CD4-positive, CD25-positive, alpha-beta regulatory T cell (primary cell): ENCODE results near the gene SEPTIN7. TPM values are rescaled to one million over a fixed set of nuclear protein-coding genes. Genes with fewer than 3 reads are reported as not detected.
A peak's percentile ranks its signal among the peaks of the same experiment; 100 is the strongest.

Source experiments
- ATAC-seq, 2 donors: fragments of 150-1000 bp; cut with Tn5 transposase; one replicate each; pipeline ENCODE4 v1.10.0; 2021; ENCODE audit warnings: low read depth in 2 of 2, moderate number of reproducible peaks in 2 of 2, moderate library complexity in 1 of 2
- DNase-seq, 3 donors: peaks; one replicate each; pipeline versions ENCODE4 v3.0.0 to v3.0.0-alpha.2; 2012 to 2022; ENCODE audit warnings: mixed read lengths in 1 of 3
- H3K27ac ChIP-seq: one replicate; pipeline ENCODE4 v1.7.0; 2013; ENCODE audit warnings: mild to moderate bottlenecking, low read length; ENCODE audit not compliant: insufficient read depth, poor library complexity, severe bottlenecking
- H3K27me3 ChIP-seq: one replicate; pipeline ENCODE4 v1.7.0; 2013; ENCODE audit warnings: low read length; ENCODE audit not compliant: control insufficient read depth, insufficient read depth
- H3K36me3 ChIP-seq: one replicate; pipeline ENCODE4 v1.7.0; 2013; ENCODE audit warnings: mild to moderate bottlenecking, low read length, moderate library complexity; ENCODE audit not compliant: control insufficient read depth, insufficient read depth
- H3K4me1 ChIP-seq: 2 replicates; pipeline ENCODE4 v1.7.0; 2013; ENCODE audit warnings: mild to moderate bottlenecking, low read length; ENCODE audit not compliant: insufficient read depth, control insufficient read depth, poor library complexity, severe bottlenecking
- H3K4me3 ChIP-seq: one replicate; pipeline ENCODE4 v1.7.0; 2013; ENCODE audit warnings: low read depth, mild to moderate bottlenecking, low read length, moderate library complexity
- H3K9me3 ChIP-seq, 2 experiments: 1 replicate in 1 of 2; 2 replicates in 1 of 2; pipeline ENCODE4 v1.7.0; 2013; ENCODE audit warnings: low read length in 2 of 2, mild to moderate bottlenecking in 1 of 2, moderate library complexity in 1 of 2; ENCODE audit not compliant: control insufficient read depth in 2 of 2
- H3K27ac Mint-ChIP-seq, 3 donors: one replicate each; pipeline ENCODE4 v1.8.0; 2020 to 2022; ENCODE audit warnings: mild to moderate bottlenecking in 3 of 3, mixed read lengths in 3 of 3, moderate library complexity in 2 of 3
- H3K27me3 Mint-ChIP-seq: one replicate; pipeline ENCODE4 v1.8.0; 2022; ENCODE audit warnings: mild to moderate bottlenecking, mixed read lengths
- H3K36me3 Mint-ChIP-seq: one replicate; pipeline ENCODE4 v1.8.0; 2020; ENCODE audit warnings: mixed read lengths
- H3K4me1 Mint-ChIP-seq, 4 donors: one replicate each; pipeline ENCODE4 v1.8.0; 2020 to 2022; ENCODE audit warnings: mixed read lengths in 4 of 4, mild to moderate bottlenecking in 1 of 4
- H3K4me3 Mint-ChIP-seq, 4 donors: one replicate each; pipeline ENCODE4 v1.8.0; 2020 to 2022; ENCODE audit warnings: mild to moderate bottlenecking in 4 of 4, mixed read lengths in 4 of 4, moderate library complexity in 3 of 4
- H3K9me3 Mint-ChIP-seq, 7 donors: one replicate each; pipeline ENCODE4 v1.8.0; 2020 to 2022; ENCODE audit warnings: mixed read lengths in 7 of 7, mild to moderate bottlenecking in 3 of 7, moderate library complexity in 2 of 7
- polyA plus RNA-seq, 4 donors: library from polyadenylated mRNA; unstranded; fragments of 300-500 nt; fragmentation: Illumina TruSeq; gene quantifications; one replicate each; pipeline ENCODE4 v1.2.3, GENCODE V29; 2021
- total RNA-seq: library from RNA; stranded (reverse); gene quantifications from one replicate; pipeline ENCODE4 v1.2.3, GENCODE V29; 2022

Gene SEPTIN7
- total and polyA plus RNA-seq, 5 donors from 2014 or later, result 226 to 541 (median 448) TPM

GRCh38 chr7:35839860-35840854 lies 39.3 kb downstream of the SEPTIN7 start:
- no peak for DNase-seq

DNA sequence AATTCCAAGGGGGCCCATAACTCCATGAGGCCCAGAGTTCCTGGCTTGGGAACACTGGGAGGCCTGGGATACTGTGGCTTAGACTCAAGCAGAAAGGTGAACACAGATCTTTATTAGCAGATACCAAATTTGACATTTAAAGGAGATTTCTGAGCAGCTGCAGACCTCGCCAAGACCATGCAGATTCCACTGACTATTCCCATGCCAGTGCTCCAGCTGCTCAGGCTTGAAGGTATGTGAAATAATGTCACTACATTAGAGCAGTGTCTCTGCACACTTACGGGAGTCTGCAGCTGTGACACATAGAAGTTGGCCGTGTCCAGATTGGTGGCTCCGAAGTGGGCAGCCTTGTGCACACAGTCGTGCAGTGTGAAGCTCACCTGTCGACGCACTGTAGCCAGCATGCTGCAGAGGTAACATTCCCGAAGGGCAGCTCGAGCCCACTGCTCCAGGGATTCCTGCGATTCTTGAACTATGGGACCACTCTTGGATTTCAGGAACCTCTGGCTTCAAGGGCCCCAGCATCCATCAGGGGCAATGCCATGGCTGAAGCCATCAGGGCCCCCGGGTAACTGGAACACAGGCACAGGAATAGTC lies 46.1 kb downstream of the SEPTIN7 start:
- H3K4me1 Mint-ChIP-seq, result peaks cover 51 to 71% (median 56%) of the 10 kb centered on the region in 4 donors
- Histone ChIP-seq H3K4me3 (no peak overlapping the region), H3K27ac (no peak overlapping the region), H3K36me3 (peaks cover 40% of the 10 kb centered on the region), H3K27me3 (no peaks in the 10 kb centered on the region), H3K9me3 (no peaks in the 10 kb centered on the region), H3K4me1 (peaks cover 8% of the 10 kb centered on the region)
- H3K4me3 Mint-ChIP-seq, result no peak overlapping the region
- H3K9me3 Mint-ChIP-seq, result no peaks in the 10 kb centered on the region
- H3K27me3 Mint-ChIP-seq, result no peaks in the 10 kb centered on the region
- peaks cover 41% of the 10 kb centered on the region for H3K36me3 Mint-ChIP-seq
- DNase-seq (no peak), ATAC-seq (no peak)
- no peak overlapping the region for H3K27ac Mint-ChIP-seq

More at GRCh38 chr7:35839860-35840854, 39.3 kb downstream of the SEPTIN7 start:
- H3K27ac Mint-ChIP-seq, result no peak overlapping the region
- no peaks in the 10 kb centered on the region for H3K9me3 Mint-ChIP-seq
- no peak for ATAC-seq
- no peak overlapping the region for H3K4me3 ChIP-seq
- no peaks in the 10 kb centered on the region for H3K27me3 ChIP-seq
- H3K4me3 Mint-ChIP-seq, result no peak overlapping the region
- H3K36me3 Mint-ChIP-seq, result peaks cover 15% of the 10 kb centered on the region
- no peaks in the 10 kb centered on the region for H3K27me3 Mint-ChIP-seq
- no peaks in the 10 kb centered on the region for H3K9me3 ChIP-seq
- no peak overlapping the region for H3K27ac ChIP-seq
- H3K4me1 ChIP-seq, result no peaks in the 10 kb centered on the region
- peaks cover 36% of the 10 kb centered on the region for H3K36me3 ChIP-seq
- peaks cover 30 to 59% (median 49%) of the 10 kb centered on the region in 4 donors for H3K4me1 Mint-ChIP-seq

- peaks cover 47% of the 10 kb centered on the region for H3K36me3 Mint-ChIP-seq
- no peaks in the 10 kb centered on the region for H3K27me3 ChIP-seq
- H3K27ac ChIP-seq, result no peak overlapping the region
- no peak overlapping the region for H3K27ac Mint-ChIP-seq
- peaks cover 35% of the 10 kb centered on the region for H3K36me3 ChIP-seq
- ATAC-seq (no peak), DNase-seq (no peak)
- no peaks in the 10 kb centered on the region for H3K27me3 Mint-ChIP-seq
- H3K4me3 Mint-ChIP-seq, result no peak overlapping the region
- H3K9me3 ChIP-seq, result no peaks in the 10 kb centered on the region
- H3K9me3 Mint-ChIP-seq, result no peaks in the 10 kb centered on the region
- H3K4me1 ChIP-seq, result peaks cover 13% of the 10 kb centered on the region
- peaks cover 48 to 78% (median 59%) of the 10 kb centered on the region in 4 donors for H3K4me1 Mint-ChIP-seq
- no peak overlapping the region for H3K4me3 ChIP-seq
Measured at GRCh38 chr7:35848725-35849124, 47.9 kb downstream of the SEPTIN7 start.

GRCh38 chr7:35849158-35849831 lies 48.4 kb downstream of the SEPTIN7 start:
- H3K27ac ChIP-seq, result no peak overlapping the region
- no peak for ATAC-seq
- no peaks in the 10 kb centered on the region for H3K27me3 ChIP-seq
- no peaks in the 10 kb centered on the region for H3K9me3 ChIP-seq
- Mint-ChIP-seq H3K27me3 (no peaks in the 10 kb centered on the region), H3K36me3 (peaks cover 45% of the 10 kb centered on the region), H3K4me1 (peaks cover 44 to 76% (median 62%) of the 10 kb centered on the region in 4 donors), H3K27ac (peak overlapping the region in 2 of 3 donors; percentile 4 to 25), H3K9me3 (no peaks in the 10 kb centered on the region), H3K4me3 (no peak overlapping the region)
- H3K36me3 ChIP-seq, result peaks cover 30% of the 10 kb centered on the region
- no peak for DNase-seq
- H3K4me1 ChIP-seq, result peaks cover 13% of the 10 kb centered on the region
- H3K4me3 ChIP-seq, result no peak overlapping the region

GRCh38 chr7:35849954-35850353 lies 49.1 kb downstream of the SEPTIN7 start:
- Histone ChIP-seq H3K4me3 (no peak overlapping the region), H3K9me3 (no peaks in the 10 kb centered on the region), H3K4me1 (peaks cover 13% of the 10 kb centered on the region), H3K27ac (no peak overlapping the region), H3K27me3 (no peaks in the 10 kb centered on the region), H3K36me3 (peaks cover 24% of the 10 kb centered on the region)
- Mint-ChIP-seq H3K4me1 (peaks cover 44 to 76% (median 65%) of the 10 kb centered on the region in 4 donors), H3K4me3 (no peak overlapping the region), H3K9me3 (no peaks in the 10 kb centered on the region), H3K27ac (peak overlapping the region in 1 of 3 donors; percentile 25), H3K27me3 (no peaks in the 10 kb centered on the region), H3K36me3 (peaks cover 42% of the 10 kb centered on the region)
- DNase-seq, result no peak
- ATAC-seq, result no peak

Other genes with a start within 250 kb of the SEPTIN7 start
- gene HERPUD2, start 105.9 kb upstream of the SEPTIN7 start, total RNA-seq, result 113 TPM
- 10 to 100 TPM; 75.2 to 81.3 (median 79.7) TPM for gene HERPUD2, start 105.9 kb upstream of the SEPTIN7 start, polyA plus RNA-seq